T47D (cell line): ENCODE results near the gene DMD.

ENCODE experiments used
- DNase-seq, 2 experiments: peaks; one replicate each; pipeline versions ENCODE4 v3.0.0 to v3.0.0-alpha.2; 2011 to 2012; ENCODE audit warnings: low read depth in 1 of 2, low spot score in 1 of 2
- JUND ChIP-seq: IDR thresholded peaks from 2 replicates; pipeline ENCODE4 v1.6.1; 2012; ENCODE audit warnings: low read depth
- in situ Hi-C: cut with HindIII; loops from 2 replicates; pipeline ENCODE4 v1.10.0; 2016; ENCODE audit warnings: low sequenced_read_pairs, low pct_unique_long_range_greater_than_20kb

DMD gene

GRCh38 chrX:31550158-31550557 lies 1661.2 kb downstream of the DMD start:
- in situ Hi-C loops, result no loop called here
- no peak for DNase-seq
- no peak for TF ChIP-seq JUND

- no peak for TF ChIP-seq JUND
- DNase-seq, result no peak
- in situ Hi-C loops, result no loop called here
Observed at GRCh38 chrX:31547816-31548215, 1663.5 kb downstream of the DMD start.

- in situ Hi-C loops, result no loop called here
- DNase-seq, result no peak
- TF ChIP-seq JUND, result no peak
Observed at GRCh38 chrX:31547416-31547815, 1663.9 kb downstream of the DMD start.

GRCh38 chrX:31546126-31546525 lies 1665.2 kb downstream of the DMD start:
- DNase-seq, result no peak
- no peak for TF ChIP-seq JUND
- in situ Hi-C loops, result no loop called here

- in situ Hi-C loops, result no loop called here
Observed at GRCh38 chrX:31545726-31546125, 1665.6 kb downstream of the DMD start.

GRCh38 chrX:31545191-31545590 lies 1666.2 kb downstream of the DMD start:
- in situ Hi-C loops, result no loop called here
- TF ChIP-seq JUND, result no peak
- no peak for DNase-seq

More at GRCh38 chrX:31545726-31546125, 1665.6 kb downstream of the DMD start:
- TF ChIP-seq JUND, result no peak
- DNase-seq, result no peak

- in situ Hi-C loops, result no loop called here
- DNase-seq, result no peak
- no peak for TF ChIP-seq JUND
Observed at GRCh38 chrX:31543634-31544033, 1667.7 kb downstream of the DMD start.

- no peak for TF ChIP-seq JUND
- in situ Hi-C loops, result no loop called here
- DNase-seq, result no peak
Observed at GRCh38 chrX:31542566-31542965, 1668.8 kb downstream of the DMD start.

GRCh38 chrX:31540313-31540712 lies 1671.0 kb downstream of the DMD start:
- no peak for TF ChIP-seq JUND
- no peak for DNase-seq
- in situ Hi-C loops, result no loop called here

- no peak for DNase-seq
- TF ChIP-seq JUND, result no peak
- in situ Hi-C loops, result no loop called here
Observed at GRCh38 chrX:31527455-31528126, 1683.8 kb downstream of the DMD start.

GRCh38 chrX:31523884-31524536 lies 1687.3 kb downstream of the DMD start:
- in situ Hi-C loops, result no loop called here

GRCh38 chrX:31522760-31523159 lies 1688.6 kb downstream of the DMD start:
- in situ Hi-C loops, result no loop called here
- TF ChIP-seq JUND, result no peak
- DNase-seq, result no peak

More at GRCh38 chrX:31523884-31524536, 1687.3 kb downstream of the DMD start:
- no peak for DNase-seq
- TF ChIP-seq JUND, result no peak

- in situ Hi-C loops, result no loop called here
- TF ChIP-seq JUND, result no peak
- no peak for DNase-seq
Observed at GRCh38 chrX:31521941-31522340, 1689.4 kb downstream of the DMD start.
